ENCODE measurements around the gene CREB3L2.

Gene CREB3L2

DNA sequence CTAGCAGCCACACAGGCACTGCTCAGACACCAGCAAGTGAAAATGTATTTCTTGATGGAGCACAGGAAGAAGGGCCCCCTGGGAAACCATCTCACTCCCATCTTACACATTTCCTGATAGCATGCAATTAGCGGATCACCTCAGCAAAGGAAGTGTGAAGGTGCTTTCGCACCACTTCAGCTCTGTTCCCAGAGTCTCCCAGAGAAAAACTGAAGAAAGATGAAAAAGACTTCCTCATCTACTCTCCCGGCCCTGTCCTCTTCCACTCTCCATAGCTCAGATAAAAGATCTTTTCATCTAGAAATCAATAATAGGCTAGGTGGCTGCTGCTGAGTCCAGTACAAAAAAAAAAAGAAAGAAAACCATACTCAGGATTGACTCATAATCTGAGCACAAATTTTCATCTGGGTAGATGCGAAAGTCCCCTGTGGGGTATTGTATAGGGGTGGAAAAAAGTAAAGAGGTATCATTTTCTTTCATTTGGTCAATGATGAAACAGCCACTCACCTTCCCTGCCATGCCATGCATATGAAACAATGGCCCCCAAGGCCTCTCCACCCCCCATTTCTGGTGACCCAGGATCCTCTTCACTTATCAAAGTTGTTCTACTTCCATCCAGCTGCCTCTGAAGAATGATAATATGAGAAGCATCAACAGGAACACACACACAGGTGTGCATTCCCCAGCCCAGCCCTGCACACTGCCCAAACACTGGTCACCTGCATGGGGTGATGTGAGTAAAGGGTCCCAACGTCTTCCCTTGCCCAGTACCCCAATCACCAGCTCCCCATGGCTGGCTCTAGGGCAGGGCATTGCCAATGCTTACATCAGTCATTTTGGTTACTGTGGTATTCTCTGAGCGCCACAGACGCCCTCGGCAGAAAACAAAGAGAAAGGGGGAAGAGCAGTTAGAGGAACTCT lies 106.3 kb downstream of the CREB3L2 start:
- DNase-seq (ENCODE audit: low read depth), result no peak
- no peak overlapping the region for H3K4me3 ChIP-seq (ENCODE audit: low read depth, low read length)
- TF ChIP-seq, protein P1, sequence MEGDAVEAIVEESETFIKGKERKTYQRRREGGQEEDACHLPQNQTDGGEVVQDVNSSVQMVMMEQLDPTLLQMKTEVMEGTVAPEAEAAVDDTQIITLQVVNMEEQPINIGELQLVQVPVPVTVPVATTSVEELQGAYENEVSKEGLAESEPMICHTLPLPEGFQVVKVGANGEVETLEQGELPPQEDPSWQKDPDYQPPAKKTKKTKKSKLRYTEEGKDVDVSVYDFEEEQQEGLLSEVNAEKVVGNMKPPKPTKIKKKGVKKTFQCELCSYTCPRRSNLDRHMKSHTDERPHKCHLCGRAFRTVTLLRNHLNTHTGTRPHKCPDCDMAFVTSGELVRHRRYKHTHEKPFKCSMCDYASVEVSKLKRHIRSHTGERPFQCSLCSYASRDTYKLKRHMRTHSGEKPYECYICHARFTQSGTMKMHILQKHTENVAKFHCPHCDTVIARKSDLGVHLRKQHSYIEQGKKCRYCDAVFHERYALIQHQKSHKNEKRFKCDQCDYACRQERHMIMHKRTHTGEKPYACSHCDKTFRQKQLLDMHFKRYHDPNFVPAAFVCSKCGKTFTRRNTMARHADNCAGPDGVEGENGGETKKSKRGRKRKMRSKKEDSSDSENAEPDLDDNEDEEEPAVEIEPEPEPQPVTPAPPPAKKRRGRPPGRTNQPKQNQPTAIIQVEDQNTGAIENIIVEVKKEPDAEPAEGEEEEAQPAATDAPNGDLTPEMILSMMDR (IDR thresholded peaks at IDR 0.05; ENCODE audit: control insufficient read depth, extremely low read depth, insufficient read depth), result no peak

DNA sequence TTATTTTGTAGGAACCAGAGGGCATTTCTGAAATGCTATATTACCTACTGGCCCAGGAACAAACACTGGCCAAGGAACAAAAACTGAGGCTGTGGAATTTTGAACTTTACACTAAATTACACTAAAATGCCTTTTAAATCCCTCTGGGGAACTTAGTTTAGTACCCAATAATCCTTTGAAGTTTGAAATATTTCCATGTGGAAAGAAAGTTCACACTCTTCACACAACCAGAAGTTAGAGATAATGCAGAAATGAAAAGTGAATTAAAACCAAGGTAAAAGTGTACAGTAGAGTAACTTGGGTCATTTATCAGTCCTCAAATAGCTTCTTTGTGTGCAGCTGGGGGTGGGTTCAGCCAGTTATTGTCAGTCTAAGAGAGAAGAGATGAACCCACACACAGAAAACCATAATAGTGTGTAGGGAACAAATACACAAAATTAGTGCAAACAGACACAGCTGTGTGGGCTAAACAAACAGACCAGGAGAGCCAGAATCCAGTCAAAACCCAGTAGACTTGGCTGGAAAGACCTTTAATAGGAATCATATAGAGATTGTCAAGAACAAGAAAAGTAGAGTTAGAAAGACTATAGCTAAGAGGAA lies 108.6 kb downstream of the CREB3L2 start:
- no peak for DNase-seq (ENCODE audit: low read depth)
- TF ChIP-seq, protein P1 (IDR thresholded peaks at IDR 0.05; ENCODE audit: control insufficient read depth, extremely low read depth, insufficient read depth), result no peak
- H3K4me3 ChIP-seq (ENCODE audit: low read depth, low read length), result no peak overlapping the region

DNA sequence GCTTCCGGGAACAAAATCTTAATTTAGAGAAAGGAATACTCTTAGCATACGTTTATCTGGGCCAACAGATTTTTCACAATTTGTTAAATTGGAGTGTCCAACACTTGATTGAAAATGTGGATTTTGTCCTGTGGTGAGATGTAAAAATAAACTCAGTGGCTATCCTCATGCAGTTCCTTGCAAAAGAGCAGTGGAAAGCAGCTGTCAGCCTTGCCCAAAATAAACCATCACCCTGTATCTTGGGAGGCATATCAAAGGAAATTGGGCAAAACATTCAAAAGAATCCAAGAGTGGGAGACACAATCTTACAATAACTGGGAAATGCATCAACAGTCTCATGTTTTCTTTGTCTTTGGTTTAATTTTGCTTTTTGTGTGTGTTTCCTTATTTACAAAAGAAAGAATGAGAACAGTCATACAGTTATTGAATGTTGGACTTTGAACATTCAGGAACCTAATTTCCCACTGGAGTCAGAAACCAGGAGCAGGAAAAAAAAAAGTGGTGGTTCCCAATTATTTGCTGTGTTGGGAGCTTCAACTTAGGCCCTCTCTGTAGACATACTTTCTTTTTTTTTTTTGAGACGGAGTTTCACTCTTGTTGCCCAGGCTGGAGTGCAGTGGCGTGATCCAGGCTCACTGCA lies 110.8 kb downstream of the CREB3L2 start:
- no peak for DNase-seq (ENCODE audit: low read depth)
- H3K4me3 ChIP-seq (ENCODE audit: low read depth, low read length), result no peak overlapping the region
- TF ChIP-seq, protein P1 (IDR thresholded peaks at IDR 0.05; ENCODE audit: control insufficient read depth, extremely low read depth, insufficient read depth), result no peak

DNA sequence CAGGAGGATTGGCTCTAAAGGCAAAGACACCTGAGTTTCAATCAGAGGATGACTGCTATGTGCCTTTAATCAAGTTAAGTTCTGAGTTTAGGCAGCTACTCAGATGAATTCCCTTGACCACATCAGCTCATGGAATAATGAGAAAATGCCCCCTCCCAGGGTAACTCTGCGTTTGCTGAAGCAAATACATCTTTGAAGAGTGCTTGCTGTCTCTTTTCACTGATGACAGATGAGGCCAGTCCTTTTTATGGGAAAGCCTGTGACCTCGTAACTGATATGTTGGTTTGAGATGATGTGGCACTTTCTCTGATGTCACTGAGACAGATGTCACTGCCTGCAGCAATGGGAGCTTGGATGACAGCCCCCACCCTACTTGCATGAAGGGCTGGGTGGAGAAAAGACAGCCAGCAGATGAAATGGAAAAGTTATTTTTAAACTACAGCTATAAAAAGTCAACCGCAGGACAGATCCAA lies 111.4 kb downstream of the CREB3L2 start:
- no peak for DNase-seq (ENCODE audit: low read depth)
- TF ChIP-seq, protein P1 (IDR thresholded peaks at IDR 0.05; ENCODE audit: control insufficient read depth, extremely low read depth, insufficient read depth), result no peak

DNA sequence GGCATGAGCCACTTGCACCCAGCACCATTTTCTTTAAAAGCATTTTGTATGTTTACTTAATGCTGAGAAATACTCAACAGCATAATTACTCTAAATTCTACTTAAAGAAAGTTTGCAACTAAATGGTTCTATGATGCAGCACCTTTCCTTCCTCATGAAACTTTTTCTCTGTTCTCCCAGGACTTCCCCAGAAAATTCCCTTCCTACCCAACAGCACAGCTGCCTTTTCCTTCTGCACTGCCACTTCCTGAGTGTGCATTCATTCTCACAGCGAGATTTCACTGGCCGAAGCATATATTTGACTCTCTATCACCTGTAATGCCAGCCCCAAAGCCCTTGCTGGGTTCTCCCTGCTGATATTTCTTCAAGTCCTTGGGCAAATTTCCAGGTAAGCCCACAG lies 113.6 kb downstream of the CREB3L2 start:
- H3K4me3 ChIP-seq (ENCODE audit: low read depth, low read length), result no peak overlapping the region
- no peak for DNase-seq (ENCODE audit: low read depth)
- TF ChIP-seq, protein P1 (IDR thresholded peaks at IDR 0.05; ENCODE audit: control insufficient read depth, extremely low read depth, insufficient read depth), result no peak

More for the DNA sequence above, 111.4 kb downstream of the CREB3L2 start:
- H3K4me3 ChIP-seq (ENCODE audit: low read depth, low read length), result no peak overlapping the region

DNA sequence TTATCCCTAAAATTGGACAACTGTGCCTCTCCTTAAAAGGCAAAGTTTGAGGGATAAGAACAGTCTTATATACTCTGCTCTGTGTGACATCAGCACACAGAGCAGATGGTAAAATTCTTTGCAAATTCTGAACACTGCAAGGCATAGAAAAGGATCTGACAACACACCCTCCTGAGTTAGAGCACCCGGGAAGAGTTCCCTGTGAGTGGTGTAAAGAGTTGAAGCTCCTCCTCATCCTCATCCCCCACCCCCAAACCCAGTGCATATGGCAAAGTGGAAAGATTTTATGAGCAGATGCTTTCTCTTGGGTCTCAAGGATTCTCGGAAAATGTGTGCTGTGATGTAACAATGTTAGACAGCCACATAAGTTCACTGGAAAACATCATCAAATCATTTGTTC lies 115.1 kb downstream of the CREB3L2 start:
- DNase-seq (ENCODE audit: low read depth), result no peak
- no peak overlapping the region for H3K4me3 ChIP-seq (ENCODE audit: low read depth, low read length)
- TF ChIP-seq, protein P1 (IDR thresholded peaks at IDR 0.05; ENCODE audit: control insufficient read depth, extremely low read depth, insufficient read depth), result no peak
